Measurements from ENCODE around the gene MB. TPM values are rescaled to one million over a fixed set of nuclear protein-coding genes. Genes with fewer than 3 reads are reported as not detected.
A peak's percentile ranks its signal among the peaks of the same experiment; 100 is the strongest.

MB gene
- total RNA-seq, 1 donor from 2014 or later = not detected

DNA sequence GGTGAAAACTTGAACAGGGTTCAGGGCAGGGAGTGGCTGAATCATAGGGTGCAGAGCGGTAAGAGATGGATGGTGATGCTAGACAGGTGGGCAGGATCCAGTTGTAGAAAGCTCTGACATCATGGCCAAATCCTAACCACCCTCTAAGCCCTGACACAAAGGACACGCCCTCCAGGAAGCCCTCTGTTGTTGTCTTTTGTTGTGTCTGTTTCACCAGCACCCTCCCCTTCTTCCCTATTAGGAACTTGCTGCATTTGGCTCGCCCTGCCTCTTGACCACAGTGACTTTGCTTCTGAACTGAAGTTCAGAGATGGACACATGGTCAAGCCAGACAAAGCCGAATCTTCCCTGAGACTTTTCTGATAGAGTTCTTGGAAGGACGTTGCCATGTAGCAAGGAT lies 16.9 kb upstream of the MB start:
- Histone ChIP-seq H3K36me3 (ENCODE audit: control insufficient read depth, insufficient read depth, low read length) (no peaks in the 10 kb centered on the region), H3K4me3 (ENCODE audit: low read depth, low read length) (no peak overlapping the region), H3K27me3 (ENCODE audit: control insufficient read depth, insufficient read depth, low read length) (no peaks in the 10 kb centered on the region)
- FAIRE-seq (peak; percentile 40), DNase-seq (ENCODE audit: low read depth) (no peak)
- TF ChIP-seq, protein P1, sequence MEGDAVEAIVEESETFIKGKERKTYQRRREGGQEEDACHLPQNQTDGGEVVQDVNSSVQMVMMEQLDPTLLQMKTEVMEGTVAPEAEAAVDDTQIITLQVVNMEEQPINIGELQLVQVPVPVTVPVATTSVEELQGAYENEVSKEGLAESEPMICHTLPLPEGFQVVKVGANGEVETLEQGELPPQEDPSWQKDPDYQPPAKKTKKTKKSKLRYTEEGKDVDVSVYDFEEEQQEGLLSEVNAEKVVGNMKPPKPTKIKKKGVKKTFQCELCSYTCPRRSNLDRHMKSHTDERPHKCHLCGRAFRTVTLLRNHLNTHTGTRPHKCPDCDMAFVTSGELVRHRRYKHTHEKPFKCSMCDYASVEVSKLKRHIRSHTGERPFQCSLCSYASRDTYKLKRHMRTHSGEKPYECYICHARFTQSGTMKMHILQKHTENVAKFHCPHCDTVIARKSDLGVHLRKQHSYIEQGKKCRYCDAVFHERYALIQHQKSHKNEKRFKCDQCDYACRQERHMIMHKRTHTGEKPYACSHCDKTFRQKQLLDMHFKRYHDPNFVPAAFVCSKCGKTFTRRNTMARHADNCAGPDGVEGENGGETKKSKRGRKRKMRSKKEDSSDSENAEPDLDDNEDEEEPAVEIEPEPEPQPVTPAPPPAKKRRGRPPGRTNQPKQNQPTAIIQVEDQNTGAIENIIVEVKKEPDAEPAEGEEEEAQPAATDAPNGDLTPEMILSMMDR (IDR thresholded peaks at IDR 0.05; ENCODE audit: insufficient read depth, low read length, severe bottlenecking) = no peak

DNA sequence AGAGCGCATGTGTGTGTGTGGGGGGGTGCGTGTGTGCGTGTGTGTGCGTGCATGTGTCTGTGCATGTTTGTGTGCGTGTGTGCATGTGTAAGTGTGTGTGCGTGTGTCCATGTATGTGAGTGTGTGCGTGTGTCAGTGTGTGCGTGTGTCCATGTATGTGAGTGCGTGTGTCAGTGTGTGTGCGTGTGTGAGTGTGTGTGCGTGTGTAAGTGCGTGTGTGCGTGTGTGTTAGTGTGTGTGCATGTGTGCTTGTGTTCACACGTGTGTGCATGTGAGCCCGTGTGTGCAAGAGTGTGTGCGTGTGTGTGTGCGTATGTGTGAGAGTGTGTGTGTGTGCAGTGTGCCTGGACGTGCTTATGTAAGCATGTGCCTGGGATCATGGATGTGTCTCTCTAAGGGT lies 16.4 kb upstream of the MB start:
- Histone ChIP-seq H3K36me3 (ENCODE audit: control insufficient read depth, insufficient read depth, low read length) (no peaks in the 10 kb centered on the region), H3K27me3 (ENCODE audit: control insufficient read depth, insufficient read depth, low read length) (no peaks in the 10 kb centered on the region), H3K4me3 (ENCODE audit: low read depth, low read length) (no peak overlapping the region)
- TF ChIP-seq, protein P1 (IDR thresholded peaks at IDR 0.05; ENCODE audit: insufficient read depth, low read length, severe bottlenecking) = no peak
- DNase-seq (ENCODE audit: low read depth) (no peak), FAIRE-seq (peak; percentile 93)

DNA sequence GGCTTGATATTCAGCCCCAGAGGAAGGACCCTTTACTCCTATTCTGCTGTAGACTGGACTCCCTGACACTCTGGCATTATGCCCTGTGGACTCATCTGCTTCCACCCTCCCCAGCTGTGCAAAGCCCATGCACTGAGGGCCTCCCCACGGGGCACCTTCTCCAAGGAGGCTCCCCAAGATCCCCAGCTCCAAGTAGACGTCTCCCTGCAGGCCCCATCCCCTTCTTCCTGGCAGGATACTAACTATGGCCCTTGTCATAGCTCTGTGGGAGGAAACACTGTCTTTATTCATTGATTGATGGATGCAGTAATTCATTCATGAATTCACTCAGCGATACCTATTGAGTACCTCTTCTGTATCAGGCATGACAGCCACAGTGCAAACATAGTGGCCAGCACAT lies 15.8 kb upstream of the MB start:
- DNase-seq (ENCODE audit: low read depth) (no peak), FAIRE-seq (no peak)
- H3K36me3 ChIP-seq (ENCODE audit: control insufficient read depth, insufficient read depth, low read length) = no peaks in the 10 kb centered on the region
- H3K4me3 ChIP-seq (ENCODE audit: low read depth, low read length) = no peak overlapping the region
- TF ChIP-seq, protein P1 (IDR thresholded peaks at IDR 0.05; ENCODE audit: insufficient read depth, low read length, severe bottlenecking) = no peak
- no peaks in the 10 kb centered on the region for H3K27me3 ChIP-seq (ENCODE audit: control insufficient read depth, insufficient read depth, low read length)

DNA sequence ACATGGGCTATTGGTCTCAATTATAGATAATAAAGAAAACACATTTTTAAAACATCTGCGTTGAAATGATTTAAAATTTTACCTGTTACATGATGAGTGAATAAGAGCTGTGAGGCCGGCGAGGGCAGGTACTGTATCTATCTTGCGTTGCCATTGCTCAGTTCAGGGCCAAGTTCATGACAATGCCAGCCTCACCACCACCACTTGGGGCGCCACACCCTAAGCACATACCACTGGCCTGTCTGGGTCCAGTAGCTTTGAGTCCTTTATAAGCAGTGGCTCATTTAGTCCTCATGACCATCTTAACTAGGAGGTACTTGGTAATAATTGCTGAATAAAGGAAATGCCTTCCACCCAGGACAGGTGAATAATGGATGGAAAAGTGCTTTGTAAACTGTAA lies 14.5 kb upstream of the MB start:
- DNase-seq (ENCODE audit: low read depth) = peak; percentile 47

DNA sequence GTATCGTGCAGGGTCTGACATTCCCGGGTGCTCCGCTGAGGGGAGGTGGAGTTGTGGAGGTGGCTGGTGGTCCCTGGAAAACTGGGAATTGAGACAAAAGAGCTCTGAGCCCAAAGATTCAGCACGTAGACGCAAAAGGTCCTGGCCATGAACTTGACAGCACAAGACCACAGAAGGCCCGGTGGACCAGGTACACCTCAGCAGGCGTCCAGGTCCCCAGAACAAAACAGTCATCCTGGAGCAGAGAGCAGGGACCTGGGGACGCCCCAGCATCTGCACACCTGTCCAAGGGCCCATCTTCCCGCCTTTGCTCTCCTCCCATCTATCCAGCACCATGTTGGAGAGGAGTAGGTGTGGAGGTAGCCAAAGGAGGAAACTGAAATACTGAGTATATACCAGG lies 13.8 kb upstream of the MB start:
- FAIRE-seq (no peak), DNase-seq (ENCODE audit: low read depth) (no peak)
- TF ChIP-seq, protein P1 (IDR thresholded peaks at IDR 0.05; ENCODE audit: insufficient read depth, low read length, severe bottlenecking) = no peak
- Histone ChIP-seq H3K27me3 (ENCODE audit: control insufficient read depth, insufficient read depth, low read length) (no peaks in the 10 kb centered on the region), H3K36me3 (ENCODE audit: control insufficient read depth, insufficient read depth, low read length) (no peaks in the 10 kb centered on the region), H3K4me3 (ENCODE audit: low read depth, low read length) (no peak overlapping the region)

More for the DNA sequence above, 14.5 kb upstream of the MB start:
- no peaks in the 10 kb centered on the region for H3K36me3 ChIP-seq (ENCODE audit: control insufficient read depth, insufficient read depth, low read length)
- H3K27me3 ChIP-seq (ENCODE audit: control insufficient read depth, insufficient read depth, low read length) = no peaks in the 10 kb centered on the region
- FAIRE-seq = no peak
- H3K4me3 ChIP-seq (ENCODE audit: low read depth, low read length) = no peak overlapping the region
- TF ChIP-seq, protein P1 (IDR thresholded peaks at IDR 0.05; ENCODE audit: insufficient read depth, low read length, severe bottlenecking) = peak; percentile 74

DNA sequence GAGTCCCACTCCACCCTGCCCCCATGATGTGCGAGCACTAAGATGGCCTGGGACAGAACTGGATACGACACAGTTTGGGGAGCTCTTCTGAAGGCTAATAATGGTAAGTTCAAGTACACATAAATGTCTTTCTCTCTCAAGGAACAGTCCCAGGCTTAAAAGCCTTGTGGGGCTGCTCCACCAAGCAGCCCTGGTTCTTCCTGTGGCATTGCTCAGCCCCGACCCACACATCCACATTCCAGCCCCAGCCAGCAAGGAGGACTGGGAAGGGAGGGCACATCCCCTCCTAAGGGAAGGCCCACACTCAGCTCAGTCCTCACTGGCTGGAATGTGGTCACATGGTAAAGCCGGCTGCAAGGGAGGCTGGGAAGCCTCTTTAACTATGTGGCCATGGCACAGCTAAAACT lies 13.3 kb upstream of the MB start:
- FAIRE-seq (no peak), DNase-seq (ENCODE audit: low read depth) (peak; percentile 56)
- no peaks in the 10 kb centered on the region for H3K27me3 ChIP-seq (ENCODE audit: control insufficient read depth, insufficient read depth, low read length)
- TF ChIP-seq, protein P1 (IDR thresholded peaks at IDR 0.05; ENCODE audit: insufficient read depth, low read length, severe bottlenecking) = no peak
- H3K4me3 ChIP-seq (ENCODE audit: low read depth, low read length) = no peak overlapping the region
- H3K36me3 ChIP-seq (ENCODE audit: control insufficient read depth, insufficient read depth, low read length) = no peaks in the 10 kb centered on the region
